Measurements from ENCODE around the gene ADAMTS17. TPM values are rescaled to one million over a fixed set of nuclear protein-coding genes. Genes with fewer than 3 reads are reported as not detected.
A peak's percentile ranks its signal among the peaks of the same experiment; 100 is the strongest.

ADAMTS17 gene
- total RNA-seq, 1 donor from 2014 or later: 1.5 TPM

DNA sequence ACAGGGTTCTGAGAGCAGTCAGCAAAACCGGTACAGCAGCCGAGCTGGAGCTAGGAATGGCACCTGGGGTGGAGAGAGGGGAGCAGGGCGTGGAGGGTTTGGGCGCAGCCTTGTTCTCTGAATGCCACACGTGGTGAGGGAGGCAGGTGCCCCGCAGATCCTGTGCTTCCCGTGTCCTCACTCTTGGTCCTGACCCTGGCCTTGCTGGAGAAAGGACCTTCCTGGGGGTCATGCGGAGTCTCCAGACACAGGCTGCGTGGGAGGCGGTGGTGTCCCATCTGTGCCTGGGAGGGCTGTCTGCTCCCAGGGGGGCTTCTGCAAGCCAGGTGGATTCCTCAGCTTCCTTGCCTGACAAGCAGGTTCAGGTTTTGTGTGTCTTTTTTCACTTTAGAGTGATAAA lies 363.8 kb downstream of the ADAMTS17 start:
- no peak overlapping the region for H3K9ac ChIP-seq
- TF ChIP-seq EZH2 (IDR thresholded peaks at IDR 0.05) (no peak), EZH2phosphoT487 (IDR thresholded peaks at IDR 0.05) (no peak)
- TF ChIP-seq, protein P1, sequence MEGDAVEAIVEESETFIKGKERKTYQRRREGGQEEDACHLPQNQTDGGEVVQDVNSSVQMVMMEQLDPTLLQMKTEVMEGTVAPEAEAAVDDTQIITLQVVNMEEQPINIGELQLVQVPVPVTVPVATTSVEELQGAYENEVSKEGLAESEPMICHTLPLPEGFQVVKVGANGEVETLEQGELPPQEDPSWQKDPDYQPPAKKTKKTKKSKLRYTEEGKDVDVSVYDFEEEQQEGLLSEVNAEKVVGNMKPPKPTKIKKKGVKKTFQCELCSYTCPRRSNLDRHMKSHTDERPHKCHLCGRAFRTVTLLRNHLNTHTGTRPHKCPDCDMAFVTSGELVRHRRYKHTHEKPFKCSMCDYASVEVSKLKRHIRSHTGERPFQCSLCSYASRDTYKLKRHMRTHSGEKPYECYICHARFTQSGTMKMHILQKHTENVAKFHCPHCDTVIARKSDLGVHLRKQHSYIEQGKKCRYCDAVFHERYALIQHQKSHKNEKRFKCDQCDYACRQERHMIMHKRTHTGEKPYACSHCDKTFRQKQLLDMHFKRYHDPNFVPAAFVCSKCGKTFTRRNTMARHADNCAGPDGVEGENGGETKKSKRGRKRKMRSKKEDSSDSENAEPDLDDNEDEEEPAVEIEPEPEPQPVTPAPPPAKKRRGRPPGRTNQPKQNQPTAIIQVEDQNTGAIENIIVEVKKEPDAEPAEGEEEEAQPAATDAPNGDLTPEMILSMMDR (IDR thresholded peaks at IDR 0.05): no peak
- no peak overlapping the region for H3K4me2 ChIP-seq
- H3K79me2 ChIP-seq (ENCODE audit: low read depth): no peaks in the 10 kb centered on the region
- no peak overlapping the region for H3K27ac Mint-ChIP-seq
- no peak overlapping the region for H3K4me3 ChIP-seq
- peaks cover 4% of the 10 kb centered on the region for H3K27me3 Mint-ChIP-seq (ENCODE audit: insufficient read depth, low read depth)
- no peaks in the 10 kb centered on the region for H3K36me3 Mint-ChIP-seq
- no peak overlapping the region for H2AFZ ChIP-seq (replicated peaks)
- H3K4me1 Mint-ChIP-seq: peaks cover 12% of the 10 kb centered on the region
- no peak overlapping the region for H3K27ac ChIP-seq
- no peak overlapping the region for H3K4me3 Mint-ChIP-seq
- peaks cover 10% of the 10 kb centered on the region for H3K4me1 ChIP-seq
- peaks cover 16% of the 10 kb centered on the region for H3F3A ChIP-seq (ENCODE audit: low read depth)
- no peaks in the 10 kb centered on the region for H3K9me3 ChIP-seq (ENCODE audit: low read depth)
- H4K20me1 ChIP-seq (ENCODE audit: low read depth): no peaks in the 10 kb centered on the region
- H3K36me3 ChIP-seq: no peaks in the 10 kb centered on the region
- H3K27me3 ChIP-seq: no peaks in the 10 kb centered on the region
- no peaks in the 10 kb centered on the region for H3K9me3 Mint-ChIP-seq
- no peak for DNase-seq (ENCODE audit: low spot score)

DNA sequence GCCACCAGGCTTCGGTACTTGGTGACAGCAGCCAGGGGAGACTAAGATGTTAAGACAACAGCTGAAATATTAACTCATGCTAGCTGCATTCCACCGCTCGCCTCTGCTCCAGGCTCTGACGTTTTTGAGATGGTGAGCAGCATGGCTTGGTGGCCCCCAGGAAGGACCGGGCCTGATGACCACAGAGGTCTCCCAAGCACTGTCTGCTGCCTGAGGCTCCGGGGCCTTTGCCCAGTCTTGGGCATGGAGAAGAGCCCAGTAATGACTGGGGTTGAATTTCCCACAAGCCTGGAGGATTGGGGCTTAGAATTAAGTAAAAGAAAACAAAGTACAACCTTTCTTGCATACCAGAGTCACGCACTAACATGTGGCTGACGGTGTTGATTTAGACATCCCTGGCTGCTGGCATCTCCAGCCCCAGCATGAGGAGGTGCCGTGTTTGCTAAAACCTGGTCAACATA lies 364.9 kb downstream of the ADAMTS17 start:
- no peaks in the 10 kb centered on the region for H3K9me3 ChIP-seq (ENCODE audit: low read depth)
- Mint-ChIP-seq H3K9me3 (no peaks in the 10 kb centered on the region), H3K4me3 (no peak overlapping the region), H3K27ac (no peak overlapping the region), H3K36me3 (no peaks in the 10 kb centered on the region), H3K27me3 (ENCODE audit: insufficient read depth, low read depth) (peaks cover 4% of the 10 kb centered on the region), H3K4me1 (peaks cover 5% of the 10 kb centered on the region)
- no peaks in the 10 kb centered on the region for H3K4me1 ChIP-seq
- H3K27me3 ChIP-seq: no peaks in the 10 kb centered on the region
- H3K4me2 ChIP-seq: no peak overlapping the region
- no peak overlapping the region for H3K9ac ChIP-seq
- DNase-seq (ENCODE audit: low spot score): no peak
- no peaks in the 10 kb centered on the region for H3K79me2 ChIP-seq (ENCODE audit: low read depth)
- TF ChIP-seq, protein P1 (IDR thresholded peaks at IDR 0.05): no peak
- no peak for TF ChIP-seq EZH2 (IDR thresholded peaks at IDR 0.05)
- TF ChIP-seq EZH2phosphoT487 (IDR thresholded peaks at IDR 0.05): no peak
- no peak overlapping the region for H3K27ac ChIP-seq
- no peak overlapping the region for H2AFZ ChIP-seq (replicated peaks)
- H4K20me1 ChIP-seq (ENCODE audit: low read depth): no peaks in the 10 kb centered on the region
- no peaks in the 10 kb centered on the region for H3K36me3 ChIP-seq
- H3F3A ChIP-seq (ENCODE audit: low read depth): peaks cover 5% of the 10 kb centered on the region
- H3K4me3 ChIP-seq: no peak overlapping the region

DNA sequence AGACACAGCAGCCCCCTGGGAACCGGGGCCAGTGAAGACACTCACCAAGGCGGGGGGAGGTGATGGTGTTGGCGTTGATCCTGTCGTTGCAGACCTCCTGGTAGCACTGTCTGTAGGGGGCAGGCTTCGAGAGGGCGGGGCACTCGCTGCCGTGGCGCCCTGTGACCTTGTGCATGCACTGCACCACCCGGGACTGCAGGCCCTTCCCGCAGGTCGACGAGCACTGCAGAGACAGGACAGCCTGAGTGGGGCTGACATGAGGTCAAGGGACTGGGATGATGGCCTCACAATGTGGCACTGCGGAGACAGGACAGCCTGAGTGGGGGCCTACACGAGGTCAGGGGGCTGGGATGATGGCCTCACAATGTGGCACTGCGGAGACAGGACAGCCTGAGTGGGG lies 365.8 kb downstream of the ADAMTS17 start:
- Histone ChIP-seq H3K4me1 (peaks cover 5% of the 10 kb centered on the region), H3K36me3 (no peaks in the 10 kb centered on the region), H3K27me3 (no peaks in the 10 kb centered on the region), H3K4me3 (no peak overlapping the region), H3K9me3 (ENCODE audit: low read depth) (no peaks in the 10 kb centered on the region), H3K9ac (no peak overlapping the region), H3K79me2 (ENCODE audit: low read depth) (no peaks in the 10 kb centered on the region), H4K20me1 (ENCODE audit: low read depth) (no peaks in the 10 kb centered on the region), H3K27ac (no peak overlapping the region), H2AFZ (replicated peaks) (no peak overlapping the region), H3K4me2 (no peak overlapping the region), H3F3A (ENCODE audit: low read depth) (no peaks in the 10 kb centered on the region)
- H3K4me1 Mint-ChIP-seq: peaks cover 5% of the 10 kb centered on the region
- DNase-seq (ENCODE audit: low spot score): no peak
- TF ChIP-seq, protein P1 (IDR thresholded peaks at IDR 0.05): no peak
- TF ChIP-seq EZH2 (IDR thresholded peaks at IDR 0.05) (no peak), EZH2phosphoT487 (IDR thresholded peaks at IDR 0.05) (no peak)
- no peaks in the 10 kb centered on the region for H3K9me3 Mint-ChIP-seq
- no peaks in the 10 kb centered on the region for H3K36me3 Mint-ChIP-seq
- peaks cover 3% of the 10 kb centered on the region for H3K27me3 Mint-ChIP-seq (ENCODE audit: insufficient read depth, low read depth)
- H3K4me3 Mint-ChIP-seq: no peak overlapping the region
- H3K27ac Mint-ChIP-seq: peak overlapping the region; percentile 61

Data from neural progenitor cell (in vitro differentiated cells).